Activated B cell treated with CpG ODN at 0.5 μM for 24 hours (primary cell): ENCODE results near the gene CYP17A1. TPM values are rescaled to one million over a fixed set of nuclear protein-coding genes. Genes with fewer than 3 reads are reported as not detected.
"Not testable (repeated sequence)": the region's sequence is repeated elsewhere in the genome, so short reads cannot be mapped to it uniquely, and the experiment has no call there.

Experiments used
- ATAC-seq: fragments of 200-7000 bp; cut with Tn5 transposase; one replicate; pipeline ENCODE4 v1.10.0; 2021; ENCODE audit warnings: low read depth, mild to moderate bottlenecking, moderate library complexity
- CTCF ChIA-PET: fragments of 350-600 bp; sonication (Branson Sonifier 250); formaldehyde crosslinking; loops from one replicate; lab custom pipeline; 2021; ENCODE audit warnings: antibody characterized with exemption; lab: Charles Lee
- POLR2A ChIA-PET: fragments of 350-600 bp; sonication (Branson Sonifier 250); formaldehyde crosslinking; loops from one replicate; lab custom pipeline; 2021; ENCODE audit warnings: antibody characterized with exemption; lab: Charles Lee
- DNase-seq: peaks from one replicate; pipeline ENCODE4 v3.0.0; 2022
- H3K27ac Mint-ChIP-seq: one replicate; pipeline ENCODE4 v1.8.0; 2020; ENCODE audit warnings: mixed read lengths
- H3K27me3 Mint-ChIP-seq: one replicate; pipeline ENCODE4 v1.8.0; 2021; ENCODE audit warnings: mixed read lengths
- H3K36me3 Mint-ChIP-seq: one replicate; pipeline ENCODE4 v1.8.0; 2021; ENCODE audit warnings: low read depth, mixed read lengths
- H3K4me1 Mint-ChIP-seq: one replicate; pipeline ENCODE4 v1.8.0; 2021; ENCODE audit warnings: mixed read lengths
- H3K4me3 Mint-ChIP-seq: one replicate; pipeline ENCODE4 v1.8.0; 2020; ENCODE audit warnings: mild to moderate bottlenecking, mixed read lengths
- H3K9me3 Mint-ChIP-seq: one replicate; pipeline ENCODE4 v1.8.0; 2020; ENCODE audit warnings: mixed read lengths
- CTCF ChIP-seq: fragments of 200-600 bp; IDR thresholded peaks from one replicate; pipeline ENCODE4 v1.8.0; 2022; ENCODE audit warnings: antibody characterized with exemption, mild to moderate bottlenecking
- intact Hi-C: fragments of 100-400 bp; cut with micrococcal nuclease; formaldehyde crosslinking; loops from one replicate; pipeline ENCODE4 v1.15.1; 2024
- total RNA-seq: library from RNA; stranded (reverse); gene quantifications from 2 replicates; pipeline ENCODE4 v1.2.3, GENCODE V29; 2022

The CYP17A1 gene
- total RNA-seq, 1 donor from 2014 or later = not detected

GRCh38 chr10:102859911-102860310, 22.7 kb upstream of the CYP17A1 start:
- POLR2A ChIA-PET = interaction anchor here (0.6 kb wide), 1 partner anchor 739 kb away, joined by 3 read pairs; no protein-coding TSS in a partner anchor
- intact Hi-C loops = no loop called here

GRCh38 chr10:102856758-102857424, 19.7 kb upstream of the CYP17A1 start:
- Mint-ChIP-seq H3K27me3 (no peaks in the 10 kb centered on the region), H3K9me3 (no peaks in the 10 kb centered on the region), H3K36me3 (peaks cover 19% of the 10 kb centered on the region), H3K27ac (no peak overlapping the region), H3K4me3 (no peak overlapping the region), H3K4me1 (peaks cover 19% of the 10 kb centered on the region)
- ChIA-PET POLR2A (no interaction called here), CTCF (no interaction called here)
- intact Hi-C loops = no loop called here
- TF ChIP-seq CTCF = no peak
- no peak for ATAC-seq
- DNase-seq = no peak

More at GRCh38 chr10:102859911-102860310, 22.7 kb upstream of the CYP17A1 start:
- H3K27me3 Mint-ChIP-seq = no peaks in the 10 kb centered on the region
- H3K4me3 Mint-ChIP-seq = no peak overlapping the region
- peaks cover 12% of the 10 kb centered on the region for H3K4me1 Mint-ChIP-seq
- TF ChIP-seq CTCF = no peak
- H3K27ac Mint-ChIP-seq = no peak overlapping the region
- CTCF ChIA-PET = no interaction called here
- H3K36me3 Mint-ChIP-seq = peaks cover 34% of the 10 kb centered on the region
- ATAC-seq (no peak), DNase-seq (no peak)
- H3K9me3 Mint-ChIP-seq = no peaks in the 10 kb centered on the region

- DNase-seq, H3K9me3 Mint-ChIP-seq, POLR2A ChIA-PET, CTCF ChIA-PET, H3K4me3 Mint-ChIP-seq, intact Hi-C loops, H3K27me3 Mint-ChIP-seq, H3K27ac Mint-ChIP-seq, ATAC-seq: not testable (repeated sequence)
- peaks cover 19% of the 10 kb centered on the region for H3K4me1 Mint-ChIP-seq
- H3K36me3 Mint-ChIP-seq = peaks cover 16% of the 10 kb centered on the region
Measured at GRCh38 chr10:102855731-102856436, 18.7 kb upstream of the CYP17A1 start.

GRCh38 chr10:102853237-102853636, 16.0 kb upstream of the CYP17A1 start:
- CTCF ChIA-PET, H3K9me3 Mint-ChIP-seq, H3K27ac Mint-ChIP-seq, ATAC-seq, POLR2A ChIA-PET, DNase-seq, H3K27me3 Mint-ChIP-seq, H3K4me3 Mint-ChIP-seq, H3K36me3 Mint-ChIP-seq: not testable (repeated sequence)
- intact Hi-C loops = loop anchor here (5.0 kb wide), 2 partner anchors 351 to 499 kb away; partner anchors contain the start of genes ACTR1A, PCGF6 and SUFU
- peaks cover 19% of the 10 kb centered on the region for H3K4me1 Mint-ChIP-seq

GRCh38 chr10:102850025-102850518, 12.9 kb upstream of the CYP17A1 start:
- intact Hi-C loops = loop anchor here (5.0 kb wide), 2 partner anchors 348 to 502 kb away; partner anchors contain the start of genes ACTR1A, PCGF6 and SUFU
- H3K27ac Mint-ChIP-seq = no peak overlapping the region
- no peak for ATAC-seq

More at GRCh38 chr10:102850025-102850518, 12.9 kb upstream of the CYP17A1 start:
- TF ChIP-seq CTCF = no peak
- ChIA-PET CTCF (no interaction called here), POLR2A (no interaction called here)
- H3K36me3 Mint-ChIP-seq = peaks cover 6% of the 10 kb centered on the region
- H3K27me3 Mint-ChIP-seq = no peaks in the 10 kb centered on the region
- H3K4me3 Mint-ChIP-seq = no peak overlapping the region
- no peaks in the 10 kb centered on the region for H3K9me3 Mint-ChIP-seq
- DNase-seq = no peak
- H3K4me1 Mint-ChIP-seq = peaks cover 7% of the 10 kb centered on the region
